Measurements from ENCODE around the gene SPARCL1.

- TF ChIP-seq, protein P1, sequence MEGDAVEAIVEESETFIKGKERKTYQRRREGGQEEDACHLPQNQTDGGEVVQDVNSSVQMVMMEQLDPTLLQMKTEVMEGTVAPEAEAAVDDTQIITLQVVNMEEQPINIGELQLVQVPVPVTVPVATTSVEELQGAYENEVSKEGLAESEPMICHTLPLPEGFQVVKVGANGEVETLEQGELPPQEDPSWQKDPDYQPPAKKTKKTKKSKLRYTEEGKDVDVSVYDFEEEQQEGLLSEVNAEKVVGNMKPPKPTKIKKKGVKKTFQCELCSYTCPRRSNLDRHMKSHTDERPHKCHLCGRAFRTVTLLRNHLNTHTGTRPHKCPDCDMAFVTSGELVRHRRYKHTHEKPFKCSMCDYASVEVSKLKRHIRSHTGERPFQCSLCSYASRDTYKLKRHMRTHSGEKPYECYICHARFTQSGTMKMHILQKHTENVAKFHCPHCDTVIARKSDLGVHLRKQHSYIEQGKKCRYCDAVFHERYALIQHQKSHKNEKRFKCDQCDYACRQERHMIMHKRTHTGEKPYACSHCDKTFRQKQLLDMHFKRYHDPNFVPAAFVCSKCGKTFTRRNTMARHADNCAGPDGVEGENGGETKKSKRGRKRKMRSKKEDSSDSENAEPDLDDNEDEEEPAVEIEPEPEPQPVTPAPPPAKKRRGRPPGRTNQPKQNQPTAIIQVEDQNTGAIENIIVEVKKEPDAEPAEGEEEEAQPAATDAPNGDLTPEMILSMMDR (IDR thresholded peaks at IDR 0.05; ENCODE audit: poor library complexity), result no peak
- TF ChIP-seq EZH2 (IDR thresholded peaks at IDR 0.05; ENCODE audit: borderline replicate concordance) (no peak), EZH2phosphoT487 (IDR thresholded peaks at IDR 0.05; ENCODE audit: low read depth, severe bottlenecking, unreplicated experiment) (no peak)
Measured at GRCh38 chr4:87566276-87566675, 37.1 kb upstream of the SPARCL1 start.

Measured in hepatocyte (in vitro differentiated cells).